Fibroblast of peridontal ligament (primary cell): Measurements from ENCODE around the gene SLC25A52.
"Not testable (repeated sequence)": the region's sequence is repeated elsewhere in the genome, so short reads cannot be mapped to it uniquely, and the experiment has no call there.

Experiments
- DNase-seq: peaks from one replicate; pipeline ENCODE4 v3.0.0-alpha.2; 2010; ENCODE audit errors: extremely low read depth

Gene SLC25A52

DNA sequence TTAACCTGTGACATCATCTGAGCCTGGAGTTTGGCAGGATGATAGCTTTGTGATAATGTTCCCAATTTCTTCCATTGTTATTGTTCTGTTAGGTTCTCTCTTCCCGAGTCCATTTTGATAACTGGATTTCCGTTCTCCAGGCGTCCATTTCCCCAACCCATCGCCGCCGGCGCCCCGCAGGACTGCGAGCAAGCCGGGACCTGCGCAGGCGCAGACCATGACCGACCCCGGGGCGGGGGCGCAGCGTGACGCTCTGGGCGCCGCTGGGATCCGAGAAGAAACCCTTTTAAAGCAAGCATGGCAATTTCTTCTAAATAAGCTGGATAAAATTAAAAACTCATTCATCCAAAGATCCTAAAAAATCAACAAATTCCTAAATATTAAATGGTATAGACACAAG, at the start of gene SLC25A52:
TSS of gene SLC25A52 (minus strand) at position 186 of the 400 bp plus-strand sequence. CDS start 219 bp downstream, outside the sequence.
- DNase-seq: no peak

DNA sequence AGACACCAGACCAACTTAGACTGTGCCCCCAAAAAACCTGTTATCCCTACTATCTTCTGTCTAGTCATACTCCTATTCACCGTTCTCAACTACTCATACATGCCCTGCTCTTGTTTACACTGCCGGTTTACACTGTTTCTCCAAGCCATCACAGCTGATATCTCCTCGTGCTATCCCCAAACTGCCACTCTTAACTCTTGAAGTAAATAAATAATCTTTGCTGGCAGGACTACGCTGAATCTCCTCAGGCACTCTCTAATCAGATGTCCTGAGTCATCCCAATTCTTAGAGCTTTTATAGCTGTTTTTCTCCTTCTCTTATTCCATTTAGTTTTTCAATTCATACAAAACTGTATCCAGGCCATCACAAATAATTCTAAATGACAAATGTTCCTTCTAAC, 48.4 kb upstream of the SLC25A52 start:
- DNase-seq: not testable (repeated sequence)

GRCh38 chr18:31801078-31801477, 40.4 kb upstream of the SLC25A52 start:
- no peak for DNase-seq

DNA sequence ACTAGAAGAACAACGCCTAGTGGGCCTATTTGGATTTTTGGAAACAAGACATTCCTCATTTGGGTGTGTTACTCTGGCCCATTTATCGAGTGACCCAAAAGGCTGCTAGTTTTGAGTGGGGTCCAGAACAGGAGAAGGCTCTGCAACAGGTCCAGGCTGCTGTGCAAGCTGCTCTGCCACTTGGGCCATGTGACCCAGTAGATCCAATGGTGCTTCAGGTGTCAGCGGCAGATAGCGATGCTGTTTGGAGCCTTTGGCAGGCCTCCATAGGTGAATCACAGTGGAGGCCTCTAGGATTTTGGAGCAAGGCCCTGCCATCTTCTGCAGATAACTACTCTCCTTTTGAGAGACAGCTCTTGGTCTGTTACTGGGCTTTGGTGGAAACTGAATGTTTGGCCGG, 38.6 kb upstream of the SLC25A52 start:
- DNase-seq: not testable (repeated sequence)

GRCh38 chr18:31798399-31798798, 37.7 kb upstream of the SLC25A52 start:
- no peak for DNase-seq

- no peak for DNase-seq
Observed at GRCh38 chr18:31795747-31796146, 35.1 kb upstream of the SLC25A52 start.

- no peak for DNase-seq
Observed at GRCh38 chr18:31793531-31793930, 32.9 kb upstream of the SLC25A52 start.

DNA sequence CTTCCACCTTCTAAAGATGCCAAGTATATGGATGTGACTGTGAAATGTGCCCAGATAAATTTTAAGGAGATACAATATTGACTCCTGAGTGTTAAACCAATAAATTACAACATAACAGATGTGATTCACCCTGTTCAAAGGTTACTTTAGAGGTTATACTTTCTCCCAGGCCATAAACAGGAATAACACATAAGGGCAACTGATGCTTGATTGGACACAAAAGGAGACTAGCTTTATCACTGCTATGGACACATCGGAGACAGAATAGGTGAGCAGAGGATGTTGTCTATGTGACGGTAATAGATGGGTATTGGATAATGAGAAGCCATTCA, 31.9 kb upstream of the SLC25A52 start:
- no peak for DNase-seq

GRCh38 chr18:31791817-31792579, 31.3 kb upstream of the SLC25A52 start:
- no peak for DNase-seq

- DNase-seq: no peak
Observed at GRCh38 chr18:31789409-31789808, 28.7 kb upstream of the SLC25A52 start.

- no peak for DNase-seq
Observed at GRCh38 chr18:31783059-31783458, 22.4 kb upstream of the SLC25A52 start.

GRCh38 chr18:31778391-31778950, 17.8 kb upstream of the SLC25A52 start:
- no peak for DNase-seq

GRCh38 chr18:31776093-31776492, 15.4 kb upstream of the SLC25A52 start:
- DNase-seq: no peak

- DNase-seq: no peak
Observed at GRCh38 chr18:31774962-31775361, 14.3 kb upstream of the SLC25A52 start.

DNA sequence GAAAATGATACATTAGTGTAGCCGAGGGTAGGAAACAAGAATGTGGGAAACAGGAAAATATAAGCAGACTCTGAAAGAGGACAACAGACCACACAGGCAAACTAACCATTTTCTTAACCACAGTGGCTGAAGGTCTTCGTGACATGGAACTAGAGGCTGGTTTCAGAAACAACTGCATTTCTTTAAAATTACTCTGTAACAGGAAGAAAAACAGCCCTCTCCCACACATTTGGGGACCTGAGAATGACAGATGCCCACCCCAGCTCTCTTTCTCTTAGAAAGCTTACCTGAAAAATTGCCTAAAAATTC, 13.8 kb upstream of the SLC25A52 start:
- no peak for DNase-seq

DNA sequence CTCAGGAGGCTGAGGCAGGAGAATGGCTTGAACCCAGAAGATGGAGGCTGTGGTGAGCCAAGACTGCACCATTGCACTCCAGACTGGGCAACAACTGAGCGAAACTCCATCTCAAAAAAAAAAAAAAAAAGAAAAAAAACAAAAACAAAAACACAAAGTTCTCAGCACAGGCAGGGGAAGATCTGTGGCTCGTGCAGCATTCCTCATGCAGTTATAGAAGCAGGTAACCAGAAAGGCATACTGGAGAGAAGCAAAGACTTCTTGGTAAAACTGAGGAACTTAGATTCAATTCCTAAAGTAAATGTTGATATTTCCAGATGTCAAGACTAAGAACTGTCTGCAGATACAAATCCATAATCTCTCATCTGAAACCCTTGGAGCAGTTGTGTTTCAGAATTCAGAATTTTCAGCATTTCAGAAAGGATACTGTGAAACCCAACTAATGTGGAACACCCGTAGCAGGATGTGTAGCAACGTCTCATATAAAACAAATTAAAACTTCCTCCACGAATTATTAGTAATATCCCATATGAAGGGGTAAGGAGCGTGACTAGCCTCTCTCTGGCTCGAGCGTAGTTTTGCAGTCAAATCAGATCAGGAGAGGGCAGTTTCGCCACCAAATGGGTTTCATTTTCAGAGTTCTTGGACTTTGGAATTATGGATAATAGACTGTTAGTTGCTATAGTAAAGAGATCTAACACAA, 13.2 kb upstream of the SLC25A52 start:
- peak; percentile 7 for DNase-seq

GRCh38 chr18:31772699-31773098, 12.0 kb upstream of the SLC25A52 start:
- DNase-seq: no peak

GRCh38 chr18:31750273-31750672, 10.4 kb downstream of the SLC25A52 start:
- DNase-seq: no peak

DNA sequence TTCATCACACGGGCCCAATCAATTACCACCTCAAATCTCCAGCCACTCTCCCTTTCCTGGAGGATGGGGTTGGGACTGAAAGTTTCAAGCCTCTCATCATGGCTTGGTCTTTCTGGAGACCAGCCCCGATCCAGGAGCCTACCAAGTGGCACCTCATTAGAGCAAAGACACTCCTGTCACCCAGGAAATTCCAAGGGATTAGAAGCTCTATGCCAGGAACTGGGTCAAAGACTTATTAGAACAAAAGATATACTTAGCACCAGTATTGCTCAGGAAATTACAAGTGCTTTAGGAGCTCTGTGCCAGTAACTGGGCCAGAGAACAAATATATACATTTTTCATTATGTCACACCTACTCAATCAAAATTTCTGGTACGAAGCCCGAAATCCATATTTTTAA, 14.3 kb downstream of the SLC25A52 start:
- no peak for DNase-seq

DNA sequence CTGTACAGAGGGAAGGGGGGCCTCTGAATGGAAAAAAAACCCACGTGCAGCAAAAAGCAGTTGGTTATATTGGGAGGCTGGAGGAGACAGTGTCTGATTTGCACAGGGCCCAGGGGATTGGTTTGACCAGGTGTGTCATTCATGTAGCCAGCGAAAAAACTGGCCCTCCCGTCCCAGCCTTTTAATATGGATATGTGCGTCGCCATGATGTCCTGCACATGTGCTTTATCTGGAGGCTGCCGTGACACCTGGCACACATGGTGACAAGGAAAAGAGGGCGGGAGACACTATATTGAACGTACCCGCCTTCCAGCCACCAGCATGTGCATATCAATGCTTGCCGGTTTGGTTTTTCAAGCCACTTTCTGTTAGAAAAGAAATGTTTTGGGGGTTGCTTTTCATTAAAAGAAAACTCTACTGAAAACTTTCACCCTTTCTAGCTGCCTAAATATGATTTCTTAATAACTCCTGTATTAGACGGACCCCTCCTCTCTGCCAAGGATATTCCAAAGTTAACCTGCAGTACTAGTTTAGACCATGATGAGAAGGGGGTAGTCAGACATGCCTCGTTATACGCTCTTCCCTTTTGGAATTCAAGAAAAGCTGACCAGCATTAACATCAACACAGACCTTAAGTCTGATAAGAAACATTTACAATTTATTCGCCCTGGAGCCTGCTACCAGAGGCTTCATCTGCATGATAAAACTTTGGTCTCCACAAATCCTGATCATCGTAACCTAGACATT, 16.2 kb downstream of the SLC25A52 start:
- DNase-seq: no peak

GRCh38 chr18:31743600-31743999, 17.1 kb downstream of the SLC25A52 start:
- DNase-seq: not testable (repeated sequence)

GRCh38 chr18:31741097-31741735, 19.5 kb downstream of the SLC25A52 start:
- DNase-seq: peak; percentile 56
